Fibroblast of lung (primary cell): ENCODE measurements around the gene ATP5F1D. TPM values are rescaled to one million over a fixed set of nuclear protein-coding genes. Genes with fewer than 3 reads are reported as not detected.

ENCODE experiments used
- DNase-seq, 2 donors: peaks; one replicate each; pipeline versions ENCODE4 v3.0.0 to v3.0.0-alpha.2; 2010; ENCODE audit warnings: low read depth in 2 of 2
- H2AFZ ChIP-seq: 2 replicates; pipeline ENCODE4 v1.5.1; 2012; ENCODE audit warnings: low read length, control low read depth, inconsistent platforms
- H3K27ac ChIP-seq: 2 replicates; pipeline ENCODE4 v1.5.1; 2011; ENCODE audit warnings: low read length, control low read depth; ENCODE audit not compliant: insufficient read depth
- H3K27me3 ChIP-seq: 2 replicates; pipeline ENCODE4 v1.5.1; 2011; ENCODE audit warnings: mild to moderate bottlenecking, low read length; ENCODE audit not compliant: control insufficient read depth, insufficient read depth
- H3K36me3 ChIP-seq: 2 replicates; pipeline ENCODE4 v1.5.1; 2011; ENCODE audit warnings: low read length; ENCODE audit not compliant: control insufficient read depth, insufficient read depth
- H3K4me1 ChIP-seq: 2 replicates; pipeline ENCODE4 v1.5.1; 2011; ENCODE audit warnings: low read length; ENCODE audit not compliant: control insufficient read depth, insufficient read depth; ENCODE audit errors: extremely low read depth
- H3K4me2 ChIP-seq: 2 replicates; pipeline ENCODE4 v1.5.1; 2011; ENCODE audit warnings: low read length, control low read depth; ENCODE audit not compliant: insufficient read depth; ENCODE audit errors: extremely low read depth
- H3K4me3 ChIP-seq, 4 experiments: fragments of 200-600 bp in 1 of 4; sonication (generic) in 1 of 4; replicated peaks in 1 of 4; 2 replicates each; pipeline ENCODE4 v1.5.1; 2011 to 2016; ENCODE audit warnings: low read length in 4 of 4, low read depth in 3 of 4, mild to moderate bottlenecking in 3 of 4, control low read depth in 2 of 4, inconsistent platforms in 1 of 4, mixed read lengths in 1 of 4; ENCODE audit not compliant: insufficient read depth in 1 of 4; ENCODE audit errors: control extremely low read depth in 1 of 4
- H3K79me2 ChIP-seq: 2 replicates; pipeline ENCODE4 v1.5.1; 2012; ENCODE audit warnings: mild to moderate bottlenecking, low read length, inconsistent platforms; ENCODE audit not compliant: control insufficient read depth, insufficient read depth
- H3K9ac ChIP-seq: 2 replicates; pipeline ENCODE4 v1.5.1; 2011; ENCODE audit warnings: mild to moderate bottlenecking, low read length, control low read depth; ENCODE audit not compliant: insufficient read depth
- H3K9me3 ChIP-seq: 2 replicates; pipeline ENCODE4 v1.5.1; 2012; ENCODE audit warnings: low read depth, low read length; ENCODE audit not compliant: control insufficient read depth, insufficient read depth
- H4K20me1 ChIP-seq: 2 replicates; pipeline ENCODE4 v1.5.1; 2011; ENCODE audit warnings: low read length; ENCODE audit not compliant: control insufficient read depth, insufficient read depth; ENCODE audit errors: extremely low read depth
- EZH2 ChIP-seq: IDR thresholded peaks from 2 replicates; pipeline ENCODE4 v1.5.1; 2012; ENCODE audit warnings: low read length, control low read depth, mild to moderate bottlenecking; ENCODE audit errors: missing control alignments
- polyA plus RNA-seq, 2 donors: library from polyadenylated mRNA; depleted of rRNA in 1 of 2; stranded (reverse) in 1 of 2; unstranded in 1 of 2; fragments of >200 nt; gene quantifications; 2 replicates each; pipeline ENCODE4 v1.2.1, GENCODE V29; 2011 to 2012; ENCODE audit warnings: missing spikeins in 1 of 2
- total RNA-seq: library from RNA; depleted of rRNA; stranded (reverse); fragments of >200 nt; gene quantifications from 2 replicates; pipeline ENCODE4 v1.2.1, GENCODE V29; 2014
- TF ChIP-seq, protein P1 (sequence below), 2 donors: IDR thresholded peaks in 1 of 2; conservative IDR thresholded peaks in 1 of 2; 1 replicate in 1 of 2; 2 replicates in 1 of 2; pipeline ENCODE4 v1.5.1; 2011 to 2012; ENCODE audit warnings: low read length in 2 of 2, control low read depth in 1 of 2, inconsistent platforms in 1 of 2, low read depth in 1 of 2, mild to moderate bottlenecking in 1 of 2

Gene ATP5F1D
- total and polyA plus RNA-seq, 2 donors (not counting 1 experiment from before 2014, with no cell fraction given): 20.5 to 53.8 TPM

- DNase-seq: peak; percentile 96 to 98
- no peak for TF ChIP-seq EZH2
- TF ChIP-seq, protein P1, sequence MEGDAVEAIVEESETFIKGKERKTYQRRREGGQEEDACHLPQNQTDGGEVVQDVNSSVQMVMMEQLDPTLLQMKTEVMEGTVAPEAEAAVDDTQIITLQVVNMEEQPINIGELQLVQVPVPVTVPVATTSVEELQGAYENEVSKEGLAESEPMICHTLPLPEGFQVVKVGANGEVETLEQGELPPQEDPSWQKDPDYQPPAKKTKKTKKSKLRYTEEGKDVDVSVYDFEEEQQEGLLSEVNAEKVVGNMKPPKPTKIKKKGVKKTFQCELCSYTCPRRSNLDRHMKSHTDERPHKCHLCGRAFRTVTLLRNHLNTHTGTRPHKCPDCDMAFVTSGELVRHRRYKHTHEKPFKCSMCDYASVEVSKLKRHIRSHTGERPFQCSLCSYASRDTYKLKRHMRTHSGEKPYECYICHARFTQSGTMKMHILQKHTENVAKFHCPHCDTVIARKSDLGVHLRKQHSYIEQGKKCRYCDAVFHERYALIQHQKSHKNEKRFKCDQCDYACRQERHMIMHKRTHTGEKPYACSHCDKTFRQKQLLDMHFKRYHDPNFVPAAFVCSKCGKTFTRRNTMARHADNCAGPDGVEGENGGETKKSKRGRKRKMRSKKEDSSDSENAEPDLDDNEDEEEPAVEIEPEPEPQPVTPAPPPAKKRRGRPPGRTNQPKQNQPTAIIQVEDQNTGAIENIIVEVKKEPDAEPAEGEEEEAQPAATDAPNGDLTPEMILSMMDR (conservative IDR thresholded peaks at IDR 0.05 in 1 of 2, IDR thresholded peaks at IDR 0.05 in 1 of 2; ENCODE audit: low read depth in 1 of 2, low read length in 2 of 2): no peak
- Histone ChIP-seq H4K20me1 (no peaks in the 10 kb centered on the region), H3K27me3 (no peaks in the 10 kb centered on the region), H3K9ac (peak overlapping the region; percentile 88), H3K27ac (peak overlapping the region; percentile 97), H3K79me2 (peaks cover 71% of the 10 kb centered on the region), H3K4me2 (peak overlapping the region; percentile 59), H3K4me1 (peaks cover 29% of the 10 kb centered on the region), H3K4me3 (peak overlapping the region; percentile 64 to 95 (median 86)), H2AFZ (no peak overlapping the region), H3K36me3 (peaks cover 43% of the 10 kb centered on the region), H3K9me3 (no peaks in the 10 kb centered on the region)
Measured at GRCh38 chr19:1252221-1252820, 10.8 kb downstream of the ATP5F1D start.

- peaks cover 25% of the 10 kb centered on the region for H3K4me1 ChIP-seq
Measured at GRCh38 chr19:1252821-1253513, 11.4 kb downstream of the ATP5F1D start.

DNA sequence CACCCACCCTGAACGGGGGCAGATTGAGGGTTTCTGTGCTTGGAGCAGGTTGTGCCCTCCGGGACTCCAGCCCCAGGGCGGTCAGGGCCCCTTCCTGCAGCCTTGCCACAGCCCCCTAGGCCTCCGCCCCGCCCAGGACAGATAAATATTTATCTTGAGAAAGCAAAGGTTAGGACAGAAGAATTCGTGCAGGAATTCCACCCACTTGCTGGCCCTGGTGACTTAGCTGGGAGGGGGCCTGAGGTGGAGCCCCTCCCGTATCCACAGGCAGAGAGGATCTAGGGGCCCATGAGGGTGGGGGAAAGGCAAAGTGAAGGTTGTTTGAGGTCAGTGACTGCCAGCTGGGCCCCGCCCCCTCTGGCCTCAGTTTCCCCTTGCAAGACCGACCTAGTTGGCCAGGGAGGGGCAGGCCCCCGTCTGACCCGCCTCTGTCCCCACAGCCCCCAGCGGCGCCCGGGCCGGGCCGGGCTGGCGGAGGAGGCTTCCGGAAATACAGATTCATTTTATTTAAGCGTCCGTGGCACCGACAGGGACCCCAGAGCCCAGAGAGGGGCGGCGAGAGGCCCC is 12.0 kb downstream of the ATP5F1D start:
- peak in 1 of 2 donors; percentile 86 for DNase-seq
- Histone ChIP-seq H3K4me2 (peak overlapping the region; percentile 82), H3K79me2 (peaks cover 73% of the 10 kb centered on the region), H3K9me3 (no peaks in the 10 kb centered on the region), H3K9ac (peak overlapping the region; percentile 88), H3K27me3 (no peaks in the 10 kb centered on the region), H4K20me1 (no peaks in the 10 kb centered on the region), H3K4me3 (peak overlapping the region; percentile 31 to 95 (median 54)), H3K27ac (peak overlapping the region; percentile 97), H2AFZ (no peak overlapping the region), H3K36me3 (peaks cover 51% of the 10 kb centered on the region), H3K4me1 (peaks cover 29% of the 10 kb centered on the region)
- TF ChIP-seq, protein P1 (conservative IDR thresholded peaks at IDR 0.05 in 1 of 2, IDR thresholded peaks at IDR 0.05 in 1 of 2; ENCODE audit: low read depth in 1 of 2, low read length in 2 of 2): no peak
- TF ChIP-seq EZH2: no peak

More at GRCh38 chr19:1252821-1253513, 11.4 kb downstream of the ATP5F1D start:
- peaks cover 71% of the 10 kb centered on the region for H3K79me2 ChIP-seq
- DNase-seq: peak; percentile 98 to 99
- H3K4me2 ChIP-seq: peak overlapping the region; percentile 82
- no peaks in the 10 kb centered on the region for H3K27me3 ChIP-seq
- peak overlapping the region; percentile 97 for H3K27ac ChIP-seq
- H3K9ac ChIP-seq: peak overlapping the region; percentile 88
- H3K36me3 ChIP-seq: peaks cover 46% of the 10 kb centered on the region
- H3K9me3 ChIP-seq: no peaks in the 10 kb centered on the region
- H4K20me1 ChIP-seq: no peaks in the 10 kb centered on the region
- peak overlapping the region; percentile 64 to 95 (median 86) for H3K4me3 ChIP-seq
- TF ChIP-seq, protein P1 (conservative IDR thresholded peaks at IDR 0.05 in 1 of 2, IDR thresholded peaks at IDR 0.05 in 1 of 2; ENCODE audit: low read depth in 1 of 2, low read length in 2 of 2): peak in 1 of 2 donors; percentile 10
- TF ChIP-seq EZH2: no peak
- H2AFZ ChIP-seq: no peak overlapping the region
